ENCODE results near the gene PTPRR. TPM values are rescaled to one million over a fixed set of nuclear protein-coding genes. Genes with fewer than 3 reads are reported as not detected.

Gene PTPRR
- total and polyA plus RNA-seq, 4 donors, result 0.17 to 1.5 (median 0.61) TPM

DNA sequence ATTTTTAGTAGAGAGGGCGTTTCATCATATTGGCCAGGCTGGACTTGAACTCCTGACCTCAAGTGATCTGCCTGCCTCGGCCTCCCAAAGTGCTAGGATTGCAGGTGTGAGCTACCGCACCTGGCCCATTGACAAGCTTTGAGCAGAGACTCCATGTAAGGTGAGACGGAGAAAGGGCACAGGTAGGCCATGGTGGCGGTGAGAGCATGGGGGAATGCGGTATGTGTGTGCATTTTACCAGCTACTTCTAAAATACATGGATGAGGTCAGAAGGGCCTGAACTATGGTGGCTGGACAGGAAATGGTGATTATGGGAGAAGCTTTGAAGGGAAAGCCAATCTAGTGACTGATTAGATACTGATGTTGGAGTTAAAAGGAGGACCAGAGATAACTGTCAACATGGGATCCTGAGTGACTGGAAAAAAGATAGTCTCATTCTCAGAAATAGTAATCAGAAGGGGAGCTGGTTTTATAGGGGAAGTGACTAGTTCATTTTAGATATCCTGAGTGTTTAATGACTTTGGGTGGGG is 261.4 kb downstream of the PTPRR start:
- H3K9ac ChIP-seq (ENCODE audit: insufficient read depth in 1 of 2, low read length in 2 of 2), result no peak overlapping the region
- 94% methylated on average over 6 of the region's 6 CpGs for WGBS, 2 donors
- TF ChIP-seq, protein P1, sequence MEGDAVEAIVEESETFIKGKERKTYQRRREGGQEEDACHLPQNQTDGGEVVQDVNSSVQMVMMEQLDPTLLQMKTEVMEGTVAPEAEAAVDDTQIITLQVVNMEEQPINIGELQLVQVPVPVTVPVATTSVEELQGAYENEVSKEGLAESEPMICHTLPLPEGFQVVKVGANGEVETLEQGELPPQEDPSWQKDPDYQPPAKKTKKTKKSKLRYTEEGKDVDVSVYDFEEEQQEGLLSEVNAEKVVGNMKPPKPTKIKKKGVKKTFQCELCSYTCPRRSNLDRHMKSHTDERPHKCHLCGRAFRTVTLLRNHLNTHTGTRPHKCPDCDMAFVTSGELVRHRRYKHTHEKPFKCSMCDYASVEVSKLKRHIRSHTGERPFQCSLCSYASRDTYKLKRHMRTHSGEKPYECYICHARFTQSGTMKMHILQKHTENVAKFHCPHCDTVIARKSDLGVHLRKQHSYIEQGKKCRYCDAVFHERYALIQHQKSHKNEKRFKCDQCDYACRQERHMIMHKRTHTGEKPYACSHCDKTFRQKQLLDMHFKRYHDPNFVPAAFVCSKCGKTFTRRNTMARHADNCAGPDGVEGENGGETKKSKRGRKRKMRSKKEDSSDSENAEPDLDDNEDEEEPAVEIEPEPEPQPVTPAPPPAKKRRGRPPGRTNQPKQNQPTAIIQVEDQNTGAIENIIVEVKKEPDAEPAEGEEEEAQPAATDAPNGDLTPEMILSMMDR (IDR thresholded peaks at IDR 0.05; ENCODE audit: control extremely low read depth, extremely low read depth), result no peak

DNA sequence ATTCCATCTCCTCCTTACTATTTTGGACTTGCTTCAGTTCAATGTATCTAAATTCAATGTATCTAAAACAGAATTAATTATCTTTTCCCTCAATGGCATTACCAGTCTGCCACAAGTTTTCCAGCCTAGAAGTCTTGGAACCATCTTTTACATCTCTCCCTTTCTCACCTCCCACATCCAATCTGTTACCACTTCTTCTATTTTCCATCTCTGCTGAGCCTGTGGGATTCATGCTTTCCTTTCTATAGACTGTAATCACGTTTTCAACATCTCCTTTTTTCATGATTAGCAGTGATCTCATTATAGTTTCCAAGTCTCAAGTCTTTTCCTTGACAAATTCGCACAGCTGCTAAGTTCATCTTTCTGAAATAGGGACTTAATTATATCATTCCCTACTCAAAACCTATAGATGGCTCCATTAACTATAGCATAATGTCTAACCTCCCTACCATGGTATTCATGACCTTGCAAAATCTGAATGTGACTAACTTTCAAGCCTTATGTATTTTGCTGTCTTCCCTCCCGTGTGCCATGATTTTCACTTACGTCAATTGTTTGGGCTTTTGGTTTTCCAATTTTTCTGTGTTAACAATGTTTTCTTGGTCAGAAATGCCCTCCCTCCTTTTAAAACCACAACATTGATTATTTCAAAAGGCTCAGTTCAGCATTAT is 262.8 kb downstream of the PTPRR start:
- Histone ChIP-seq H3K4me3 (no peak overlapping the region), H3K4me1 (ENCODE audit: control insufficient read depth in 5 of 5, insufficient read depth in 5 of 5, low read length in 5 of 5) (no peaks in the 10 kb centered on the region), H3K27me3 (ENCODE audit: control insufficient read depth in 3 of 3, insufficient read depth in 3 of 3, low read length in 2 of 3) (no peaks in the 10 kb centered on the region), H3K9me3 (ENCODE audit: control insufficient read depth in 4 of 4, insufficient read depth in 3 of 4, low read length in 3 of 4) (peaks cover 0 to 2% (median 0%) of the 10 kb centered on the region in 4 donors), H3K9ac (ENCODE audit: insufficient read depth in 1 of 2, low read length in 2 of 2) (no peak overlapping the region), H3K36me3 (ENCODE audit: control insufficient read depth in 4 of 4, insufficient read depth in 4 of 4, low read length in 4 of 4) (no peaks in the 10 kb centered on the region), H3K27ac (ENCODE audit: low read depth in 1 of 2, low read length in 1 of 2) (no peak overlapping the region)
- no peak for DNase-seq
- WGBS, 2 donors, result 77 to 84% methylated on average over 4 of the region's 4 CpGs
- no peak for ATAC-seq (ENCODE audit: insufficient read depth, low FRiP score)
- TF ChIP-seq, protein P1 (IDR thresholded peaks at IDR 0.05; ENCODE audit: control extremely low read depth, extremely low read depth), result no peak

More for the DNA sequence above, 261.4 kb downstream of the PTPRR start:
- peaks cover 0 to 2% (median 0%) of the 10 kb centered on the region in 4 donors for H3K9me3 ChIP-seq (ENCODE audit: control insufficient read depth in 4 of 4, insufficient read depth in 3 of 4, low read length in 3 of 4)
- H3K4me3 ChIP-seq, result no peak overlapping the region
- H3K36me3 ChIP-seq (ENCODE audit: control insufficient read depth in 4 of 4, insufficient read depth in 4 of 4, low read length in 4 of 4), result no peaks in the 10 kb centered on the region
- DNase-seq (no peak), ATAC-seq (ENCODE audit: insufficient read depth, low FRiP score) (no peak)
- no peaks in the 10 kb centered on the region for H3K4me1 ChIP-seq (ENCODE audit: control insufficient read depth in 5 of 5, insufficient read depth in 5 of 5, low read length in 5 of 5)
- no peak overlapping the region for H3K27ac ChIP-seq (ENCODE audit: low read depth in 1 of 2, low read length in 1 of 2)
- H3K27me3 ChIP-seq (ENCODE audit: control insufficient read depth in 3 of 3, insufficient read depth in 3 of 3, low read length in 2 of 3), result no peaks in the 10 kb centered on the region

DNA sequence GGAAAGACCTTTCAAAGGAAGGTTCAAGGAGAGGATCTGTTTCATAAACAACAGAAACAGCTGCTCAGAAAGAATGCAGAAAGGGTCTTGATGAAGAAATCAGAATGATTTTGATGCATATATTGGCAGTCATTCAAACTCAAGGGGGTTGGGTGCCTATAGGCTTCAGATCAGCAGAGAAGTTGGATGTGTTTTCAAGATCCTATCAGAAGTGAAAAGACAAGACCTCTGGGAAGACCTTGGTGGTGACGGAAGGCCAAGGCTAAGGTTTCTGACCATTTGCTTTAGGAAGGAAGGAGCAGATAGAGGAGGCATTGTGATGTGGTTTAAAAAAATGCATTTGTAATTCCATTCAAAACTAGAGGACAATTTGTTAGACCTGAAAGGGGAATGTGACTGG is 268.1 kb downstream of the PTPRR start:
- 81 to 86% methylated on average over 1 of the region's 1 CpG for WGBS, 2 donors

More for the DNA sequence above, 268.1 kb downstream of the PTPRR start:
- Histone ChIP-seq H3K4me1 (ENCODE audit: control insufficient read depth in 5 of 5, insufficient read depth in 5 of 5, low read length in 5 of 5) (peaks cover 0 to 6% (median 0%) of the 10 kb centered on the region in 5 donors), H3K27ac (ENCODE audit: low read depth in 1 of 2, low read length in 1 of 2) (no peak overlapping the region), H3K27me3 (ENCODE audit: control insufficient read depth in 3 of 3, insufficient read depth in 3 of 3, low read length in 2 of 3) (no peaks in the 10 kb centered on the region), H3K9me3 (ENCODE audit: control insufficient read depth in 4 of 4, insufficient read depth in 3 of 4, low read length in 3 of 4) (peaks cover 0 to 2% (median 0%) of the 10 kb centered on the region in 4 donors), H3K36me3 (ENCODE audit: control insufficient read depth in 4 of 4, insufficient read depth in 4 of 4, low read length in 4 of 4) (no peaks in the 10 kb centered on the region), H3K9ac (ENCODE audit: insufficient read depth in 1 of 2, low read length in 2 of 2) (no peak overlapping the region), H3K4me3 (no peak overlapping the region)
- TF ChIP-seq, protein P1 (IDR thresholded peaks at IDR 0.05; ENCODE audit: control extremely low read depth, extremely low read depth), result no peak
- DNase-seq (peak in 2 of 3 donors; percentile 27 to 31), ATAC-seq (ENCODE audit: insufficient read depth, low FRiP score) (no peak)

Data from lung (tissue), 12 donors.